ENCODE data around the gene FYCO1.

DNA sequence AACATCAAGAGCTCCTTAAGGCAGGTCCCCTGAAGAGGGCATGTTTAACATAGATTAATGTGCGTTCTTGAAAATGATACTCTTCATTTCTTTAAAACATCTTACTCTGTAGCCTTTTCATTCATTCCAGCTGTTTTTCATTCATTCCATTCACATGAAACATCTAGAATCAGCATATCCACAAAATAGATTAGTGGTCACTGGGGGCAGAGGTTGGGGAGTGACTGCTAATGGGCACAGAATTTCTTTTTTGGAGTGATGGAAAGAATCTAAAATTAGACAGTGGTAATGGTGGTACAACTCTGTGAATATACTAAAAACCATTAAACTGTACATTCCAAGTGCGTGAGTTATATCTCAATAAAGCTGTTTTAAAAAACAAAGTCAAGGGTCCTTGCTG lies 67.7 kb downstream of the FYCO1 start:
- TF ChIP-seq BHLHE40 (IDR thresholded peaks at IDR 0.05; ENCODE audit: borderline replicate concordance) (no peak), FOXM1 (IDR thresholded peaks at IDR 0.05; ENCODE audit: borderline replicate concordance) (no peak), ZNF384 (IDR thresholded peaks at IDR 0.05) (no peak), FOXA1 (IDR thresholded peaks at IDR 0.05) (no peak)
- TF ChIP-seq, protein P1, sequence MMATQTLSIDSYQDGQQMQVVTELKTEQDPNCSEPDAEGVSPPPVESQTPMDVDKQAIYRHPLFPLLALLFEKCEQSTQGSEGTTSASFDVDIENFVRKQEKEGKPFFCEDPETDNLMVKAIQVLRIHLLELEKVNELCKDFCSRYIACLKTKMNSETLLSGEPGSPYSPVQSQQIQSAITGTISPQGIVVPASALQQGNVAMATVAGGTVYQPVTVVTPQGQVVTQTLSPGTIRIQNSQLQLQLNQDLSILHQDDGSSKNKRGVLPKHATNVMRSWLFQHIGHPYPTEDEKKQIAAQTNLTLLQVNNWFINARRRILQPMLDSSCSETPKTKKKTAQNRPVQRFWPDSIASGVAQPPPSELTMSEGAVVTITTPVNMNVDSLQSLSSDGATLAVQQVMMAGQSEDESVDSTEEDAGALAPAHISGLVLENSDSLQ (IDR thresholded peaks at IDR 0.05), result no peak
